NT2/D1 (cell line): ENCODE results near the gene ZNFX1.

ENCODE experiments used
- SUZ12 ChIP-seq: IDR thresholded peaks from 2 replicates; pipeline ENCODE4 v1.6.1; 2011; ENCODE audit not compliant: insufficient read length, insufficient read depth; ENCODE audit errors: extremely low read depth
- YY1 ChIP-seq: IDR thresholded peaks from 2 replicates; pipeline ENCODE4 v1.6.1; 2011; ENCODE audit not compliant: insufficient read length, insufficient read depth
- ZNF274 ChIP-seq: IDR thresholded peaks from 2 replicates; pipeline ENCODE4 v1.6.1; 2011; ENCODE audit warnings: mild to moderate bottlenecking, low read depth, low read length

DNA sequence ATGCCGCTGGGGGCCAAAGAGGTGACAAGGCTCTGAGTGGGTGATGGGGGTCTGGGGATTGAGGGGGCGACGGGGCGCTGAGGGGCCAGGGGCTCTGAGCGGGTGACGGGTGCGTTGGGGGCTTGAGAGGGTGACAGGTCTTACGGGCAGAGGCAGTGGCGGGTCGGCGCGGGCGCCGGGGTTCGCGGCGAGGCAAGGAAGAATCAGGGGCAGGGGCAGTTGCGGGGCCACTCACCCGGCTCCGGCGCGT, 146 bp downstream of the ZNFX1 start:
- TF ChIP-seq YY1 (no peak), SUZ12 (no peak), ZNF274 (no peak)
